Adrenal gland (tissue), 5 donors: ENCODE measurements around the gene ISCA2.

Experiments
- CTCF ChIP-seq, 6 experiments: fragments of 450-650 bp in 4 of 6; fragments of 200-600 bp in 2 of 6; sonication (generic) in 1 of 6; IDR thresholded peaks; 1 replicate in 5 of 6; 2 replicates in 1 of 6; pipeline versions ENCODE4 v1.5.1 to v1.8.0; 2016 to 2021; ENCODE audit warnings: antibody characterized with exemption in 6 of 6, mild to moderate bottlenecking in 2 of 6, moderate library complexity in 1 of 6
- POLR2A ChIP-seq, 2 donors: fragments of 450-650 bp; IDR thresholded peaks; one replicate each; pipeline ENCODE4 v1.6.1; 2017; ENCODE audit warnings: antibody characterized with exemption in 2 of 2, mild to moderate bottlenecking in 2 of 2, moderate library complexity in 1 of 2
- donor health status: DM: no; HTN: no; CAD: no.

DNA sequence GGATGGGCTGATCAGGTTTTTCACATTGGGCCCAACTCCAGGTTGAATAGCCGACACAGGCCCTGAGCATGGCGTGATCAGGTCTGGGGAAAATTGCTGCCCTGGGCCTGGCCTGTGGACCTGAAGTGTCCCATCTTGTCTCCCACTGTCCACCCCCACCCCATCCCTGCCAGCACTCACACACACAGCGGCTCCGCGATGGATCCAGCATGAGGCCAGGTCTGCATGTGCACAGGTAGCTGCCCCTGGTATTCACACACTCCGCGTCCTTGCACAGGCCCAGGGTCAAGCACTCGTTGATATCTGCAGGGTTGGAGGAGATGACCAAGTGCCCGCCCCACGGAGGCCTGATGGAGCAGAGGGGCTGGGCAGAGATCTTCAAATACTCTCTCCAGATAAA, 38.7 kb downstream of the ISCA2 start:
- TF ChIP-seq CTCF (IDR thresholded peaks at IDR 0.05) (no peak), POLR2A (IDR thresholded peaks at IDR 0.05) (no peak)
